ENCODE results near the gene C2CD2. TPM values are rescaled to one million over a fixed set of nuclear protein-coding genes. Genes with fewer than 3 reads are reported as not detected.

C2CD2 gene
- total RNA-seq, 3 donors from 2014 or later, result 9.4 to 29.1 (median 17.8) TPM

- H3K36me3 ChIP-seq (ENCODE audit: low read depth), result no peaks in the 10 kb centered on the region
- DNase-seq (no peak), ATAC-seq (no peak)
- H3K9me3 ChIP-seq, result no peaks in the 10 kb centered on the region
- H3K4me3 ChIP-seq, result no peak overlapping the region
- intact Hi-C loops (cut with DNase I, micrococcal nuclease), result no loop called here
- TF ChIP-seq CTCF (IDR thresholded peaks at IDR 0.05), result no peak
- H3K4me1 ChIP-seq (ENCODE audit: low read depth), result peaks cover 8% of the 10 kb centered on the region
Measured at GRCh38 chr21:41875086-41875485, 78.7 kb downstream of the C2CD2 start.

- Histone ChIP-seq H3K36me3 (ENCODE audit: low read depth) (no peaks in the 10 kb centered on the region), H3K4me3 (no peak overlapping the region), H3K9me3 (no peaks in the 10 kb centered on the region), H3K4me1 (ENCODE audit: low read depth) (peaks cover 8% of the 10 kb centered on the region)
- no peak for TF ChIP-seq CTCF (IDR thresholded peaks at IDR 0.05)
- intact Hi-C loops (cut with DNase I, micrococcal nuclease), result no loop called here
- no peak for DNase-seq
- ATAC-seq, result no peak
Measured at GRCh38 chr21:41874611-41875010, 79.2 kb downstream of the C2CD2 start.

GRCh38 chr21:41873426-41873825, 80.4 kb downstream of the C2CD2 start:
- intact Hi-C loops (cut with DNase I, micrococcal nuclease), result no loop called here
- H3K36me3 ChIP-seq (ENCODE audit: low read depth), result no peaks in the 10 kb centered on the region
- no peak overlapping the region for H3K4me3 ChIP-seq
- no peak for DNase-seq
- no peak for ATAC-seq
- no peak for TF ChIP-seq CTCF (IDR thresholded peaks at IDR 0.05)
- H3K4me1 ChIP-seq (ENCODE audit: low read depth), result peaks cover 8% of the 10 kb centered on the region
- H3K9me3 ChIP-seq, result no peaks in the 10 kb centered on the region

GRCh38 chr21:41873005-41873404, 80.8 kb downstream of the C2CD2 start:
- H3K9me3 ChIP-seq, result no peaks in the 10 kb centered on the region
- H3K4me3 ChIP-seq, result no peak overlapping the region
- intact Hi-C loops (cut with DNase I, micrococcal nuclease), result no loop called here
- ATAC-seq (no peak), DNase-seq (no peak)
- TF ChIP-seq CTCF (IDR thresholded peaks at IDR 0.05), result no peak
- H3K36me3 ChIP-seq (ENCODE audit: low read depth), result no peaks in the 10 kb centered on the region
- peaks cover 7% of the 10 kb centered on the region for H3K4me1 ChIP-seq (ENCODE audit: low read depth)

- no peak for ATAC-seq
- Histone ChIP-seq H3K4me1 (ENCODE audit: low read depth) (no peaks in the 10 kb centered on the region), H3K36me3 (ENCODE audit: low read depth) (no peaks in the 10 kb centered on the region), H3K4me3 (no peak overlapping the region), H3K9me3 (no peaks in the 10 kb centered on the region)
- intact Hi-C loops (cut with DNase I, micrococcal nuclease), result no loop called here
- no peak for TF ChIP-seq CTCF (IDR thresholded peaks at IDR 0.05)
- no peak for DNase-seq
Measured at GRCh38 chr21:41871293-41872030, 82.4 kb downstream of the C2CD2 start.

Data from mucosa of descending colon (tissue), 3 donors.